ENCODE data around the gene DUSP16. TPM values are rescaled to one million over a fixed set of nuclear protein-coding genes. Genes with fewer than 3 reads are reported as not detected.

The DUSP16 gene
- total RNA-seq, 4 donors from 2014 or later = 20.5 to 46.0 (median 35.5) TPM

- Histone ChIP-seq H3K27ac (peak overlapping the region in 1 of 2 donors; percentile 24), H3K4me3 (no peak overlapping the region), H3K27me3 (no peaks in the 10 kb centered on the region), H3K4me1 (peaks cover 0 to 3% of the 10 kb centered on the region in 2 donors), H3K36me3 (no peaks in the 10 kb centered on the region), H3K9me3 (no peaks in the 10 kb centered on the region)
- no peak for DNase-seq
- intact Hi-C loops (cut with DNase I; ENCODE audit: low total_unique reads) = no loop called here
- TF ChIP-seq CTCF (IDR thresholded peaks at IDR 0.05) = no peak
Observed at GRCh38 chr12:12440784-12441428, 121.8 kb downstream of the DUSP16 start.

- H3K4me1 ChIP-seq = peaks cover 0 to 3% of the 10 kb centered on the region in 2 donors
- H3K27me3 ChIP-seq = no peaks in the 10 kb centered on the region
- H3K36me3 ChIP-seq = no peaks in the 10 kb centered on the region
- TF ChIP-seq POLR2A (IDR thresholded peaks at IDR 0.05) (no peak), CTCF (IDR thresholded peaks at IDR 0.05) (no peak)
- intact Hi-C loops (cut with DNase I; ENCODE audit: low total_unique reads) = no loop called here
- no peak overlapping the region for H3K4me3 ChIP-seq
- H3K27ac ChIP-seq = no peak overlapping the region
- peak in 1 of 2 donors; percentile 39 for DNase-seq
- no peaks in the 10 kb centered on the region for H3K9me3 ChIP-seq
Observed at GRCh38 chr12:12439636-12440035, 123.0 kb downstream of the DUSP16 start.

GRCh38 chr12:12436831-12437345 lies 125.8 kb downstream of the DUSP16 start:
- Histone ChIP-seq H3K9me3 (no peaks in the 10 kb centered on the region), H3K27me3 (no peaks in the 10 kb centered on the region), H3K27ac (no peak overlapping the region), H3K4me3 (no peak overlapping the region), H3K36me3 (no peaks in the 10 kb centered on the region), H3K4me1 (no peaks in the 10 kb centered on the region)
- TF ChIP-seq CTCF (IDR thresholded peaks at IDR 0.05) (no peak), POLR2A (IDR thresholded peaks at IDR 0.05) (no peak)
- intact Hi-C loops (cut with DNase I; ENCODE audit: low total_unique reads) = no loop called here
- no peak for DNase-seq

GRCh38 chr12:12433203-12433731 lies 129.4 kb downstream of the DUSP16 start:
- Histone ChIP-seq H3K27ac (peak overlapping the region in 1 of 2 donors; percentile 13), H3K9me3 (no peaks in the 10 kb centered on the region)
- intact Hi-C loops (cut with DNase I; ENCODE audit: low total_unique reads) = no loop called here

More at GRCh38 chr12:12433203-12433731, 129.4 kb downstream of the DUSP16 start:
- Histone ChIP-seq H3K4me1 (no peaks in the 10 kb centered on the region), H3K4me3 (no peak overlapping the region), H3K36me3 (no peaks in the 10 kb centered on the region), H3K27me3 (no peaks in the 10 kb centered on the region)
- TF ChIP-seq POLR2A (IDR thresholded peaks at IDR 0.05) (no peak), CTCF (IDR thresholded peaks at IDR 0.05) (no peak)
- DNase-seq = no peak
